Measurements from ENCODE around the gene BTG1. TPM values are rescaled to one million over a fixed set of nuclear protein-coding genes. Genes with fewer than 3 reads are reported as not detected.

The BTG1 gene
- total and polyA plus RNA-seq, 9 of the 15 experiments (the other 6 are each of a cell fraction or from before 2014, with no cell fraction given): 3.7 to 28.6 (median 7.4) TPM

- peak overlapping the region; percentile 0; the same call in 1 of the 2 replicates for H2AFZ ChIP-seq (ENCODE audit: low read depth, low read length)
- no peaks in the 10 kb centered on the region for H3K4me1 ChIP-seq (replicated peaks in 1 of 2; ENCODE audit: control insufficient read depth in 2 of 2, insufficient read depth in 2 of 2, low read length in 2 of 2)
- no peaks in the 10 kb centered on the region for H4K20me1 ChIP-seq (replicated peaks; ENCODE audit: control insufficient read depth, insufficient read depth, low read length)
- in situ Hi-C loops (cut with MboI) (no loop called here), intact Hi-C loops (cut with micrococcal nuclease) (no loop called here)
- H3K9ac ChIP-seq (ENCODE audit: insufficient read depth in 1 of 2, low read depth in 2 of 2, low read length in 2 of 2): no peak overlapping the region
- WGBS (ENCODE audit: insufficient coverage, low coverage, missing lambda C conversion rate): 44% methylated on average over 7 of the region's 7 CpGs
- H3K9me1 ChIP-seq (ENCODE audit: control insufficient read depth, insufficient read depth, low read length): no peaks in the 10 kb centered on the region
- H3K27me3 ChIP-seq (ENCODE audit: control insufficient read depth in 2 of 2, insufficient read depth in 2 of 2, low read length in 2 of 2): no peaks in the 10 kb centered on the region
- H3K9me3 ChIP-seq (replicated peaks; ENCODE audit: control insufficient read depth, insufficient read depth, low read depth, low read length): no peaks in the 10 kb centered on the region
- DNase-seq (ENCODE audit: extremely low read depth in 1 of 4, low spot score in 3 of 4) (no peak), ATAC-seq (no peak), FAIRE-seq (peak; percentile 44)
- H3K79me2 ChIP-seq (ENCODE audit: control insufficient read depth, insufficient read depth, low read length): no peaks in the 10 kb centered on the region
- ChIA-PET POLR2A (interaction anchor here (1.3 kb wide), 1 partner anchor 43 kb away, joined by 4 read pairs; the partner anchor contains the start of gene BTG1), CTCF (ENCODE audit: low intra/inter-chr PET ratio) (no interaction called here)
- H3K4me2 ChIP-seq (ENCODE audit: insufficient read depth, low read length): no peak overlapping the region
- no peaks in the 10 kb centered on the region for H3K36me3 ChIP-seq (ENCODE audit: control insufficient read depth, insufficient read depth, low read length)
- H3K27ac ChIP-seq (ENCODE audit: extremely low read depth, low read depth, low read length): no peak overlapping the region
- no peak overlapping the region for H3K4me3 ChIP-seq
- no TSS peak for BruUV-seq (replicated peaks)
- TF ChIP-seq POU5F1 (IDR thresholded peaks at IDR 0.05; ENCODE audit: borderline replicate concordance, low read depth, low read length, partially characterized antibody) (no peak), CEBPG (CRISPR knock-in tag; IDR thresholded peaks at IDR 0.05) (no peak), CEBPG (tag; conservative IDR thresholded peaks at IDR 0.05 in 1 of 2, IDR thresholded peaks at IDR 0.05 in 1 of 2) (no peak), RBBP5 (IDR thresholded peaks at IDR 0.05; ENCODE audit: borderline replicate concordance, insufficient read depth, low read length, poor library complexity, severe bottlenecking) (no peak), SMARCA4 (IDR thresholded peaks at IDR 0.05) (no peak), GTF2A2 (tag; IDR thresholded peaks at IDR 0.05) (no peak), ZNF12 (CRISPR knock-in tag; IDR thresholded peaks at IDR 0.05) (no peak), PPARD (CRISPR knock-in tag; IDR thresholded peaks at IDR 0.05) (no peak), GTF2F1 (IDR thresholded peaks at IDR 0.05; ENCODE audit: low read depth, low read length) (no peak), ADNP (tag; IDR thresholded peaks at IDR 0.05) (no peak), RBM25 (IDR thresholded peaks at IDR 0.05; ENCODE audit: low read depth, low read length, severe bottlenecking) (no peak), MCM2 (IDR thresholded peaks at IDR 0.05; ENCODE audit: low read depth) (no peak), ILF3 (IDR thresholded peaks at IDR 0.05; ENCODE audit: borderline replicate concordance) (no peak), PHB (CRISPR knock-in tag; IDR thresholded peaks at IDR 0.05) (no peak), ETV6 (IDR thresholded peaks at IDR 0.05; ENCODE audit: borderline replicate concordance in 1 of 2, low read depth in 2 of 2, low read length in 1 of 2) (no peak), ETV6 (CRISPR knock-in tag; IDR thresholded peaks at IDR 0.05; ENCODE audit: borderline replicate concordance) (no peak), NCOA2 (IDR thresholded peaks at IDR 0.05; ENCODE audit: partially characterized antibody in 2 of 2) (no peak)
- TF ChIP-seq, protein P1, sequence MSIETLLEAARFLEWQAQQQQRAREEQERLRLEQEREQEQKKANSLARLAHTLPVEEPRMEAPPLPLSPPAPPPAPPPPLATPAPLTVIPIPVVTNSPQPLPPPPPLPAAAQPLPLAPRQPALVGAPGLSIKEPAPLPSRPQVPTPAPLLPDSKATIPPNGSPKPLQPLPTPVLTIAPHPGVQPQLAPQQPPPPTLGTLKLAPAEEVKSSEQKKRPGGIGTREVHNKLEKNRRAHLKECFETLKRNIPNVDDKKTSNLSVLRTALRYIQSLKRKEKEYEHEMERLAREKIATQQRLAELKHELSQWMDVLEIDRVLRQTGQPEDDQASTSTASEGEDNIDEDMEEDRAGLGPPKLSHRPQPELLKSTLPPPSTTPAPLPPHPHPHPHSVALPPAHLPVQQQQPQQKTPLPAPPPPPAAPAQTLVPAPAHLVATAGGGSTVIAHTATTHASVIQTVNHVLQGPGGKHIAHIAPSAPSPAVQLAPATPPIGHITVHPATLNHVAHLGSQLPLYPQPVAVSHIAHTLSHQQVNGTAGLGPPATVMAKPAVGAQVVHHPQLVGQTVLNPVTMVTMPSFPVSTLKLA (conservative IDR thresholded peaks at IDR 0.05): no peak
Measured at GRCh38 chr12:92188517-92189188, 43.0 kb upstream of the BTG1 start.

All from K562 (cell line).